Measurements from ENCODE around the gene CDK19. TPM values are rescaled to one million over a fixed set of nuclear protein-coding genes. Genes with fewer than 3 reads are reported as not detected.
A peak's percentile ranks its signal among the peaks of the same experiment; 100 is the strongest.

CDK19 gene
- total and polyA plus RNA-seq, 2 of the 13 experiments (the other 11 are each of a cell fraction or from before 2014, with no cell fraction given), result 13.4 to 27.0 TPM

DNA sequence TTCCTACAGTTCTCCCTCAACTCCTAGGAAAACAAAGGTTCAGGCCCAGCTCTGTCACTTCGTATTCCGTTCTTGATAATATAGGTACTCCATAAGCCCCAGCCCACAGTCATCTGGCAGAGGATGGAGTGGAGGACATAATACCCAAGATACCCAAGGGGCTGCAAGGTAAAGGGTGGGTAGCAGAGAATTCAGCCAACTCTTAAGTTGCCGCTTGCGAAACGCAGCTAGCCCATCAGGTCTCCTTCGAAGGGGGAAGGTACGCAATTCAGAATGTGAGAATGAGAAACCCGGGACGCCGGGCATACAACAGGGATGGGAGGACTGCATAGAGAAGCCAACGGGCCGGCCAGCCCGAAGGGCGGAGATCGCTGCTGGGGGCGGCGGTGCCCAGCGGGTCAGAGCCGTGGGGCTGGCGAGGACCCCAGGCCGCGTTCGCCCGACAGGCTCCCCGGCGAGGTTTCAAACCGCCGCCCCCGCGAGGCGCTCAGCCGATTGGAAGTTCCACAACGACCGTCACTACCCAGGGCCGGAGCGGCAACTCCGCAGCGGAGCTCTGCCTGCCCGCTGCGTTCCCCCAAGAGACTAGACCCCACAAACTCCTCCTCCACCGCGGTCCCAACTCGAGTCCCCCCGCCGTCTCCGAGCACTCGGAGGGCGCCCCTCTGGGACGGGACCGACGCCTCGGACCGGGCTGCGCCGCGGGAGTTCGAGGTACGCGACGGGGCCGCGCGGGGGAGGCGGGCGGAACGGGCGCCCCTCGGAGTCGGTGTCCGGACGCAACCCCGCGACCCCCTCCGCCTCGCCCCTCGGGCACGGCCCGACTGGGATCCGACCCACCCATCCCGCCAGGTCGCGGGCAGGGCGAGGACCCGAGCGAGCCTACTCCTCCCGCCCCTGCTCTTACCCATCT, 911 bp downstream of the CDK19 start (continued):
- TF ChIP-seq ATF7 (IDR thresholded peaks at IDR 0.05) (no peak), ATF7 (CRISPR knock-in tag; IDR thresholded peaks at IDR 0.05) (0 out of 2 replicates have a peak, but pooled peaks have one; percentile 12), ZSCAN29 (CRISPR knock-in tag; conservative IDR thresholded peaks at IDR 0.05) (no peak), UBTF (CRISPR knock-in tag; IDR thresholded peaks at IDR 0.05) (peak; percentile 31), ZNF354B (CRISPR knock-in tag; IDR thresholded peaks at IDR 0.05) (peak; percentile 34; the same call in 1 of the 2 replicates), POGZ (CRISPR knock-in tag; IDR thresholded peaks at IDR 0.05) (0 out of 2 replicates have a peak, but pooled peaks have one; percentile 33), RBFOX2 (IDR thresholded peaks at IDR 0.05; ENCODE audit: low read depth, low read length) (peak; percentile 41; the same call in 1 of the 2 replicates), ZZZ3 (CRISPR knock-in tag; IDR thresholded peaks at IDR 0.05; ENCODE audit: borderline replicate concordance) (peak; percentile 3; the same call in 1 of the 2 replicates), BHLHE40 (IDR thresholded peaks at IDR 0.05; ENCODE audit: low read length) (no peak), TCF12 (IDR thresholded peaks at IDR 0.05) (no peak), TCF12 (CRISPR knock-in tag; IDR thresholded peaks at IDR 0.05) (0 out of 2 replicates have a peak, but pooled peaks have one; percentile 34), ZNF576 (CRISPR knock-in tag; IDR thresholded peaks at IDR 0.05) (no peak), MAZ (IDR thresholded peaks at IDR 0.05; ENCODE audit: borderline replicate concordance, low read depth, low read length) (no peak), MAZ (CRISPR knock-in tag; IDR thresholded peaks at IDR 0.05; ENCODE audit: low read depth) (peak; percentile 18; the same call in 1 of the 2 replicates), CCDC6 (CRISPR knock-in tag; IDR thresholded peaks at IDR 0.05) (0 out of 2 replicates have a peak, but pooled peaks have one; percentile 27), ZNF143 (CRISPR knock-in tag; IDR thresholded peaks at IDR 0.05) (0 out of 2 replicates have a peak, but pooled peaks have one; percentile 1), STAT6 (CRISPR knock-in tag; IDR thresholded peaks at IDR 0.05; ENCODE audit: borderline replicate concordance) (0 out of 2 replicates have a peak, but pooled peaks have one; percentile 32)
- TF ChIP-seq, protein P1, sequence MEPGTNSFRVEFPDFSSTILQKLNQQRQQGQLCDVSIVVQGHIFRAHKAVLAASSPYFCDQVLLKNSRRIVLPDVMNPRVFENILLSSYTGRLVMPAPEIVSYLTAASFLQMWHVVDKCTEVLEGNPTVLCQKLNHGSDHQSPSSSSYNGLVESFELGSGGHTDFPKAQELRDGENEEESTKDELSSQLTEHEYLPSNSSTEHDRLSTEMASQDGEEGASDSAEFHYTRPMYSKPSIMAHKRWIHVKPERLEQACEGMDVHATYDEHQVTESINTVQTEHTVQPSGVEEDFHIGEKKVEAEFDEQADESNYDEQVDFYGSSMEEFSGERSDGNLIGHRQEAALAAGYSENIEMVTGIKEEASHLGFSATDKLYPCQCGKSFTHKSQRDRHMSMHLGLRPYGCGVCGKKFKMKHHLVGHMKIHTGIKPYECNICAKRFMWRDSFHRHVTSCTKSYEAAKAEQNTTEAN (CRISPR knock-in tag; conservative IDR thresholded peaks at IDR 0.05), result no peak
- TF ChIP-seq, protein P2, sequence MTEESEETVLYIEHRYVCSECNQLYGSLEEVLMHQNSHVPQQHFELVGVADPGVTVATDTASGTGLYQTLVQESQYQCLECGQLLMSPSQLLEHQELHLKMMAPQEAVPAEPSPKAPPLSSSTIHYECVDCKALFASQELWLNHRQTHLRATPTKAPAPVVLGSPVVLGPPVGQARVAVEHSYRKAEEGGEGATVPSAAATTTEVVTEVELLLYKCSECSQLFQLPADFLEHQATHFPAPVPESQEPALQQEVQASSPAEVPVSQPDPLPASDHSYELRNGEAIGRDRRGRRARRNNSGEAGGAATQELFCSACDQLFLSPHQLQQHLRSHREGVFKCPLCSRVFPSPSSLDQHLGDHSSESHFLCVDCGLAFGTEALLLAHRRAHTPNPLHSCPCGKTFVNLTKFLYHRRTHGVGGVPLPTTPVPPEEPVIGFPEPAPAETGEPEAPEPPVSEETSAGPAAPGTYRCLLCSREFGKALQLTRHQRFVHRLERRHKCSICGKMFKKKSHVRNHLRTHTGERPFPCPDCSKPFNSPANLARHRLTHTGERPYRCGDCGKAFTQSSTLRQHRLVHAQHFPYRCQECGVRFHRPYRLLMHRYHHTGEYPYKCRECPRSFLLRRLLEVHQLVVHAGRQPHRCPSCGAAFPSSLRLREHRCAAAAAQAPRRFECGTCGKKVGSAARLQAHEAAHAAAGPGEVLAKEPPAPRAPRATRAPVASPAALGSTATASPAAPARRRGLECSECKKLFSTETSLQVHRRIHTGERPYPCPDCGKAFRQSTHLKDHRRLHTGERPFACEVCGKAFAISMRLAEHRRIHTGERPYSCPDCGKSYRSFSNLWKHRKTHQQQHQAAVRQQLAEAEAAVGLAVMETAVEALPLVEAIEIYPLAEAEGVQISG (CRISPR knock-in tag; IDR thresholded peaks at IDR 0.05), result peak; percentile 33; the same call in 1 of the 2 replicates

All from HepG2 (cell line).